Measurements from ENCODE around the gene CASK. TPM values are rescaled to one million over a fixed set of nuclear protein-coding genes. Genes with fewer than 3 reads are reported as not detected.
"Not testable (repeated sequence)": the region's sequence is repeated elsewhere in the genome, so short reads cannot be mapped to it uniquely, and the experiment has no call there.

CASK gene
- total and polyA plus RNA-seq, 10 donors, result 4.7 to 63.7 (median 42.8) TPM

DNA sequence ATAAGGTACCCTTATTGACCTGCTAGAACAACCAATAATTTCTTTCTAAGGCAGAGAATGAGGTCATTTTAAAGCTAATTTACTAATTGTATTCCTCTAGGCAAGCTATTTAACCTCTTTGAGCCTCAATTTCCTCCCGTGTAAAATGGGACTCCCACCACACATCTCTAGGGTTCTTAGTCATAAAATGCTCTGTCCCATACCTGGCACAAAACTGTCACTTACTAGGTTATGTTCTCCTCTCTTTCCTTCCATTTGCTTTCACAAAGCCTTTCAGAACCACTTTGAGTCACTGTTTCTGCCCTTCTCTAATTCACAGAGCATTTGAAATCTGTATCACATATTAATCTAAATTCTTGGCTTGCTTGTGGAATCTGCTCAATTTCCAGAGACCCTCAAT lies 201.8 kb downstream of the CASK start:
- Histone ChIP-seq H3K27me3 (replicated peaks in 1 of 7) (peaks cover 0 to 7% (median 0%) of the 10 kb centered on the region in 7 donors), H3K9me3 (peaks cover 0 to 35% (median 11%) of the 10 kb centered on the region in 8 donors), H3K4me3 (no peak overlapping the region), H3K4me1 (peaks cover 0 to 63% (median 34%) of the 10 kb centered on the region in 6 donors), H3K27ac (no peak overlapping the region), H3K36me3 (no peaks in the 10 kb centered on the region)
- intact Hi-C loops (cut with DNase I; ENCODE audit: low total_unique reads), result no loop called here
- no peak for DNase-seq
- TF ChIP-seq POLR2A (IDR thresholded peaks at IDR 0.05) (no peak), POLR2AphosphoS5 (IDR thresholded peaks at IDR 0.05) (no peak)
- TF ChIP-seq, protein P1, sequence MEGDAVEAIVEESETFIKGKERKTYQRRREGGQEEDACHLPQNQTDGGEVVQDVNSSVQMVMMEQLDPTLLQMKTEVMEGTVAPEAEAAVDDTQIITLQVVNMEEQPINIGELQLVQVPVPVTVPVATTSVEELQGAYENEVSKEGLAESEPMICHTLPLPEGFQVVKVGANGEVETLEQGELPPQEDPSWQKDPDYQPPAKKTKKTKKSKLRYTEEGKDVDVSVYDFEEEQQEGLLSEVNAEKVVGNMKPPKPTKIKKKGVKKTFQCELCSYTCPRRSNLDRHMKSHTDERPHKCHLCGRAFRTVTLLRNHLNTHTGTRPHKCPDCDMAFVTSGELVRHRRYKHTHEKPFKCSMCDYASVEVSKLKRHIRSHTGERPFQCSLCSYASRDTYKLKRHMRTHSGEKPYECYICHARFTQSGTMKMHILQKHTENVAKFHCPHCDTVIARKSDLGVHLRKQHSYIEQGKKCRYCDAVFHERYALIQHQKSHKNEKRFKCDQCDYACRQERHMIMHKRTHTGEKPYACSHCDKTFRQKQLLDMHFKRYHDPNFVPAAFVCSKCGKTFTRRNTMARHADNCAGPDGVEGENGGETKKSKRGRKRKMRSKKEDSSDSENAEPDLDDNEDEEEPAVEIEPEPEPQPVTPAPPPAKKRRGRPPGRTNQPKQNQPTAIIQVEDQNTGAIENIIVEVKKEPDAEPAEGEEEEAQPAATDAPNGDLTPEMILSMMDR (IDR thresholded peaks at IDR 0.05 in 8 of 11, conservative IDR thresholded peaks at IDR 0.05 in 3 of 11), result no peak
- WGBS, 5 donors, result 58 to 83% (median 72%) methylated on average over 1 of the region's 1 CpG

DNA sequence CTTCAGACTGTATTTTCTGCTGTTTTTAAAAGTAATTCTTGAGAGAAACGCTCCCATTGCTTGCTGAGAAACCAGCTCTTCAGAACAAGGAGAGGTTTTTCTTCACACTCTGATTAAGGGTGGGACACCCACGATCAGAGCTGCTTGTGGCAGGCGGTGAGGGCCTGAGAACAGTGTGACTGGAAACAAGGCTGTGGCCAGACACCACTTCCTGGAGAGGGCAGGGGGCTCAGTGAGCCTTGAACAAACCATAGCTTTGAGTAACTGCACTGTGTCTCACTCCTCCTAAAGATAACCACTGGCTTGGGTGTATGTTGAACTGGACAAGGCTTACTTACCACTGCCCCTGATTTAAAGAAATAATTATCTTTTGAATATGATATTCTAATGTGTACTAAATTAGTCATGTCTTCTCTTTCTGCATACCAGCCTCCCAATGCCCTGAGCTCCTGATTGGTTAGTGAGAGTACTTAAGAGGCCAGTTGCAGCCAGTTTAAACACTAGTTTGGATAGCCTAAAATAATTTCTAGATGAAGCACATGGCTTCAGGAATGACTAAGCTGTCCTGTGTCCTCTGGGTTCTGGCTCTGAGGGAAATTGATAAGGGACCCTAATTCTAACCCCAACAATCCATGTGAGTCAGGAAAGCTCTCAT lies 203.1 kb downstream of the CASK start:
- DNase-seq, result peak; percentile 86
- Histone ChIP-seq H3K4me1 (peaks cover 0 to 70% (median 34%) of the 10 kb centered on the region in 6 donors), H3K9me3 (peaks cover 0 to 35% (median 11%) of the 10 kb centered on the region in 8 donors), H3K36me3 (no peaks in the 10 kb centered on the region), H3K27me3 (replicated peaks in 1 of 7) (peaks cover 0 to 7% (median 0%) of the 10 kb centered on the region in 7 donors), H3K27ac (peak overlapping the region in 4 of 8 donors; percentile 12 to 75 (median 54)), H3K4me3 (no peak overlapping the region)
- intact Hi-C loops (cut with DNase I; ENCODE audit: low total_unique reads), result no loop called here
- 33 to 52% (median 41%) methylated on average over 3 of the region's 3 CpGs for WGBS, 5 donors
- TF ChIP-seq POLR2AphosphoS5 (IDR thresholded peaks at IDR 0.05), result peak in 2 of 3 donors; percentile 51 to 53
- TF ChIP-seq, protein P1 (IDR thresholded peaks at IDR 0.05 in 8 of 11, conservative IDR thresholded peaks at IDR 0.05 in 3 of 11), result no peak
- TF ChIP-seq POLR2A (IDR thresholded peaks at IDR 0.05), result no peak

DNA sequence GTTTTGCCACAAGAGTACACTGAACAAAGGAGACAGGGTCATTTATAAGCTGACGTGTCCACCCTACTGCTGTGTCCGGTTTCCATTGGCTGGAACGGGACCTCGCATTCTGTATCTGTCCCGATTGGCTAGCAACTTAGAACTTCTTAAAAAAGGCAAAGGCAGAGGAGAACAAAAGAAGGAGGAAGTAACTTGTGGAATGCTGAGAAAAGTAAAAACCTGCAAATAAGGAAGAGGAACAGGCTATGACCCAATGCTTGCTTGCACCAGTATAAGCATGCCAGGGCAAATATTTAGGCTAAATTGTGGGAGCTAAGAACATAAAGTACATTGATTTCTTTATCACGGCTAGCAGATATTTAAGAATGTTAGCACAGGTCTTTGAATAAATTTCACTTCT lies 203.7 kb downstream of the CASK start:
- intact Hi-C loops (cut with DNase I; ENCODE audit: low total_unique reads); DNase-seq; H3K36me3 ChIP-seq; H3K27me3 ChIP-seq (replicated peaks in 1 of 7); H3K4me3 ChIP-seq: not testable (repeated sequence)
- H3K9me3 ChIP-seq, result peaks cover 0 to 35% (median 11%) of the 10 kb centered on the region in 8 donors
- H3K27ac ChIP-seq, result peak overlapping the region in 4 of 8 donors; percentile 12 to 75 (median 54)
- peaks cover 0 to 69% (median 32%) of the 10 kb centered on the region in 6 donors for H3K4me1 ChIP-seq
- 71 to 89% (median 87%) methylated on average over 6 of the region's 6 CpGs for WGBS, 5 donors

DNA sequence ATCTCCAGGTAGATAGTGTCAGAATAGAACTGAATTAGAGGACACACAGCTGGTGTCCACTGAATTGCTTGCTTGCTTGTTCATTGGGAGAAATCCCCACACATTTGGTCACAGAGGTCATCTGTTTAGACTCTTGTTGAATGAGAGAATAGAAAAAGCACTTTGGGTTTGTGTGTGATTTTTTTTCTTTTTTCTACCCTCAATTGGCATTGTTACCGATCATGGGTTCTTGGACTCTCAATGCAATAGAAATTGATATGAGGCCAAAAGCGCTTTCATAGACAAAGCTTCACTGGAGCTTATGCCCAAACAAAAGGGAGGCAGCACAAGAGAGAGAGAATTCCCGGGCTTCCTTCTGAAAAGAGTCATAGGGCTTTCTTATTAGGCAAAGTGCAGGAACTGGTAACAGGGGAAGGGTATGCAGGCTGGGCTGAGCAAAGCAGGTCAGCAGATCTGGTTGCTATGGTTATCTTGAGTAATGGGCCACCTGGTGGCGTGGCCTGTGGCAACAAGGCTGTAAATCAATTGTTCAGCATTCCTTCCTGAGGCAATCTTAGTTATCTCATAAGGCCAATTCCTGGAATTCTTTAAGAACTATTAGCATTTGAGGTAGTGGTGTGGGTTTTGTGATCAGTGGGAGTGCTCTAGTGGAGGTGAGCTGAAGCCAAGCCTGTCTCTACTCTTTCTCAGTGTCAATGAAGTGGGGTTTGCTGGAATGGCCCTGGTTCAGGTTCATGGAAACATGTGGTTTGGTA lies 204.7 kb downstream of the CASK start:
- DNase-seq, result no peak
- H3K27ac ChIP-seq, result peak overlapping the region in 2 of 8 donors; percentile 66 to 75
- H3K4me3 ChIP-seq, result no peak overlapping the region
- H3K4me1 ChIP-seq, result peaks cover 0 to 60% (median 24%) of the 10 kb centered on the region in 6 donors
- peaks cover 0 to 35% (median 11%) of the 10 kb centered on the region in 8 donors for H3K9me3 ChIP-seq
- TF ChIP-seq POLR2AphosphoS5 (IDR thresholded peaks at IDR 0.05) (no peak), POLR2A (IDR thresholded peaks at IDR 0.05) (no peak)
- TF ChIP-seq, protein P1 (IDR thresholded peaks at IDR 0.05 in 8 of 11, conservative IDR thresholded peaks at IDR 0.05 in 3 of 11), result no peak
- peaks cover 0 to 10% (median 0%) of the 10 kb centered on the region in 7 donors for H3K27me3 ChIP-seq (replicated peaks in 1 of 7)
- intact Hi-C loops (cut with DNase I; ENCODE audit: low total_unique reads), result no loop called here
- 81 to 96% (median 92%) methylated on average over 4 of the region's 4 CpGs for WGBS, 5 donors
- H3K36me3 ChIP-seq, result no peaks in the 10 kb centered on the region
